Activated naive CD4-positive, alpha-beta T cell (primary cell): ENCODE data around the gene RNF2.

Experiments used
- DNase-seq, 4 experiments: peaks; one replicate each; lab custom pipeline; 2025; lab: John Stamatoyannopoulos, UW

RNF2 gene

DNA sequence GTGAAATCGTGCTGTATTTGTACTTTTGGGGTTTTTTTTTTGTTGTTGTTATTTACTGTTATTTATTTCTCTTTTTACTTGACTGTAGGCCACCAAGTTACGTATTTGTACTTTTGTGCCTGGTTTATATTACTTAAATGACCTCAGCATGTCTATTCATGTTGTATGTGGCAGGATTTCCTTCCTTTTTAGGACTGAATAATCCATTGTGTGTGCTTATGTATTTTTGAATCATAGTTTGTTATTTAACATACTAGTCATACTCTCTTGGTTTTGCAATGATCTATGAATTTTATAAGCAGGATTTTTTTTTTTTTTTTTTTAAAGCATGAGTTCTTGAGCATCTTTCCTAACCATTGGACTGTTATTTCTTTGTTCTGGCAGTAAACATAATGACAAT lies 51.2 kb downstream of the RNF2 start:
- no peak for DNase-seq

DNA sequence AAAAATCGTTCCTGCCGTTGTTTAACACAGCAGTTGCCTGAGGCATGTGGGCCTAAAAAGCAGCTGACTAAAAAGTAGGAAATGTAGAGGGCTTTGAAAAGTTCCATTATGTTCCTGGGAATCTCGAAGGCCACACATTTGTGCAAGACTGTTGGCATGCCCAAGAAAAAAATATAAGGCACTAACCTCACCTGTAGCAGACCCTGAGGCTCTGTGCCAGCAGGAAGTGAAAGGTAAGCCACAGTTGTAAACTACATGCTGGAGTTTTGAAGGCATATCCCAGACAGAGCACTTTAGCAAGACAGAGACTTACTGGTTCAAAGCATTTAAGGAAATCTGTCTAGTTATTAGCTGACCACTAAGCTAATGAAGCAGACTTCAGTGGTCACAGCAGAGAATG lies 58.7 kb downstream of the RNF2 start:
- no peak for DNase-seq

DNA sequence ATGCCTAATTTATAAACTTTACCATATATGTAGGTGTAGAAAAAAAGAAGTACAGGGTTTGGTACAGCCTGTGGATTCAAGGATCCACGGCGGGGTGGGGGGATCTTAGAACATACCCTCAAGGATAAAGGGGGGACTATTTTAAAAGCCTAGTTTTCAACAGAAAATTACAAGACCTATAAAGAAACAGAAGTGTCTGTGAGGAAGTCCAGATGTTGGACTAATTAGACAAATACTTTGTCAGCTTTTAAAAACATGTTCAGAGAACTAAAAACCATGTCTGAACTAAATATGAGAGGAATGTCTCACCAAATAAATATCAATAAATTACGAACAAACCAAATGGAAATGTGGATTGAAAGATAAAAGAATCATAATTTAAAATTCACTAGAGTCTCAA lies 59.8 kb downstream of the RNF2 start:
- no peak for DNase-seq

DNA sequence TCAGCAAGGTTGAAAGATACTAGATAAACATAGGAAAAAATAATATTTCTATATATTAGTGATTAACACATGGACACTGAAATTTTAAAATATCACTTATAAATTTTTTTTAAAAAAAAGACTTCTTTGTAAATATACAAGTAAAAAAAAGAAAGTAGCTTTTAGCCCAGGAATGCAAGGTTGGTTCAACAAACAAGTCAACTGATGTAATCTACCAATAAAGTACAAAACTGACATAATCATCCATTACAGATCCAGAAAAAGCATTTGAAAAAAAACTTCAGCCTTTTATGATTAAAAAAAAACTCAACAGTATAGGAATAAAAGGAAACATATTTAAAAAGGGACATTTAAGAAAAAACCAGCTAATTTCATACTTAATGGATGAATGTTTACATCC lies 63.0 kb downstream of the RNF2 start:
- no peak for DNase-seq

DNA sequence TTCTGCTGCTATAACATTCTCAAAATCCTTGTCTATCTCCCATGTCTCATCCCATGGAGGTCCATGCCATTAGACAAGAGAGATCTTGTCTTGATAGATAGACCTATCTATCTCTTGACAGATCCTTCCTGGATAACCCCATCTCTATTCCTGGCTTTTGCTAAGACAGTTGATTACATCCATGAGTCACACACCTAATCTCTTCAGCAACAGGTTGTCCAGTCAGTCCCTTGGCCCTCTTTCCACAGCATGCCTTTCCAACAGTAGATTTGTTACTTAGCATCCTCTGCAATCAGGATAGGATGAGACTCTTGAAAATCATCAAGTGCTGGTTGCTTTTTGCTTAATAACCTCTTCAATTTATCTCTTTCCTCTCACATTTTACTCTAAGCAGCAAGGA lies 64.8 kb downstream of the RNF2 start:
- no peak for DNase-seq

DNA sequence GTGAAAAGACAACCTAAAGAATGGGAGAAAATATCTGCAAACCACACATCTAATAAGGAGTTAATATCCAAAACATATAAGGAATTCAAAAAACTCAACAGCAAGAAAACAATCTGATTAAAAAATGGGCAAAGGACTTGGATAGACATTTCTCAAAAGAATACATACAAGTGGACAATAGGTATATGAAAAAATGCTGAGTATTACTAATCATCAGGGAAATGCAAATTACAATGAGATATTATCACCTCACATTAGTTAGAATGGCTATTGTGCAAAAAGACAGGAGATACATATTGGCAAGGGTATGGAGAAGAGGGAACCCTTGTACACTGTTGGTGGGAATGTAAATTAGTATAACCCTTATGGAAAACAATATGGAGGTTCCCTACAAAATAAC lies 66.5 kb downstream of the RNF2 start:
- no peak for DNase-seq

DNA sequence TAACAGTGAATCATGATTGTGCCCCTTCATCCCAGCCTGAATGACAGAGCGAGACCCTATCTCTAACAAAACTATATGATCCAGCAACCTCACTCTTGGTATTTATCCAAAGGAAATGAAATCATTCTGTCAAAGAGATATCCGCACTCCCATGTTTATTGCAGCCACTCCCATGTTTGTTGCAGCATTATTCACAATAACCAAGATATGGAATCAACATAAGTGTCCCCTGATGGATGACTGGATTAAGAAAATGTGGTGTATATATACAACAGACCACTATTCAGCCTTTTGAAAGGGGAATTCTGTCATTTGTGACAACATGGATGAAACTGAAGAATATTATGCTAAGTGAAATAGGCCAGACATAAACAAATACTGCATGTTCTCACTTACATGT lies 67.0 kb downstream of the RNF2 start:
- no peak for DNase-seq

DNA sequence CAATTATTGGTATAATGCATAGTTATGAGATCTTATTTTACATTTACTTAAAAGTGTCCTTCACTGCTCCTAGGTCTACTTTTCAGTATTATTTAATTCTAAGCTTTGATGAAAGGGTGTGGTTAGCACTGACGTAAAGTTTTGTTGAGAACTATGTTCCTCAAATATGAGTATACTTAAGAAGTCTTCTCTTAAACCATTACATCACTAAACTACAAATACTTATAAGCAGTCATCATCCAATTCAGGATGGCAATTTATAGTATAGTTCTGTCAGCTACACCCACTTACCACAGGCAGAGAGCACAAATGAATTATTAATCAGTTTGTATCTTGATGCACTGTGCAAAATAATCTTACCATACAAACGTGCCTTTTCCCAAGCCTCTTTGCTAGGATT lies 84.3 kb downstream of the RNF2 start:
- no peak for DNase-seq

DNA sequence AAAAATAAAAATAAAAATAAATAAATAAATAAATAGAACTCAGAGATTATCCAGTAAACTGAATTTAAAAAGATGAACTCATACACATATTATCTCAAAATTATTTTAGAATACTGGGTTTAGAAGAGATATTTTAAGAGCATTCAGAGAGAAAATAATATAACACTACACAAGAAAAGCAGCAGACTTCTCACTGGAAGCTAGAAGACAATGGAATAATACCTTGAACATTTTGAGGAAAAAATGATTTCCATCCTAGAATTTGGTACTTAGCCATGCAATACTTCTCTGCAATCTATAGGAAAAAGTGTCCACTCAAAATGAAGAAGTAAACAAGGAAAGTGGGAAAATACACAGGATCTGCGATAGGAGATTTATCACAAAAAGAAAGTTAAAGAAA lies 87.2 kb downstream of the RNF2 start:
- DNase-seq, result no peak

DNA sequence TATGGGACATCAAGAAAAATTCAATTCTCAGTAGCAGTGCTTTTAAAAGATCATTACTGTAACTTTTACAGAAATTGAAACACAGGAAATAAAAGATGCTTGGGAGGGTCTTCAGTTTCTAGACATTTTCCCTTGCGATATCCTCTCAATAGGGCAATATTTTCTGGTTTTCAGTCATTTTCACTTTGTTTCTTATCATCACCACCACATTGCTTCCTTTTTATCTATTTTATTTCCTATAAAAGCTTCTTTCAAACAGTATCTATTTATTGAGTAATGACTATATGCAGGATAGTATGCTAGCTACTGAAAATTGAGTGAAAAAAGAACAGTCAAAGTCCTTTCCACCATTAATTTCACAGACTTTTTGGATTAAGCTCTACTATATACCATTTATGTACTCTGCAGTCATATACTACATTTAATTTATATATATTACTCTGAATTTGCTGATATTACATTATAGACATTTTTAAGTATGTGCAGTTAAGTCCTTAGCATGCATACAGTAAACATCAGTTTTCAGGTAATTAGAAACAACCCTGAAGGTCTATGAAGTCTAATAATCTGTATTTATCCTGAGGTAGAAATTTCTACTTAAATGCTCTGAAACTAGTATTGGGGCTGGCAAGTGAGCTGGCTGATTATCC lies 92.7 kb downstream of the RNF2 start:
- no peak for DNase-seq

DNA sequence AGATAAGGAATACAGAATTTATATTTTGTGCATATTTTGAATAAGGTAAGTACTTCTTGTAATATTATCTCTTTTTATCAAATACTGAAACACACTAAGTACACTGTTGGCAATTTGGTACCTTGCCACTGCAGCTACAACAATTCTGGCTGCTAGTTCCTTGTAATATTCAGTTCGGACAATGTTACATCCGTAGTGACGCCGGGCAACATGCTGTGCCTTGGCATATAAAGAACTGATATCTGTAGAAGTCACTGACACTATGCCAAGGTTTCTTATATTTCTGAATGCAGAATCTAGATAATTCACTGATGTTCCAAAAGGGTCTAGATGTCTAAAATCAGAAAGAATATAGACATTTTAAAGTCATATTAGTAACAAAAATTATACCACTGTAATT lies 93.9 kb downstream of the RNF2 start:
- no peak for DNase-seq

DNA sequence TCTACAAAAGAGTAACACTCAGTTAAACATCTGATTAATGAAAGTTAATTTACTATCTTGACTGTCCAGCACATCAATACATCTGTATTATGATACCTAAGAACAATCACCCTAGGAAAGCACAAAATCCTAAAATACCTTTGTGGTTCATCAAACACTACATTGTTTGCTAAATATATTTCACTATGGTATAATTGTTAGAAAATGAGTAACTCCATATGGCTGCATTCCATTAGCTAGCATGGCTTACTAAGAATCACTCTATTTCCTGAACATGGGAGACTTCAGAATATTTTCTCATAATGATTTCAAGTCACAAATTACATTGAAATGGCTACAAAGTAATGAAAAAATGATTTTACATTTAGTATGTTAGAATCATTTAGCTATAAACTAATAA lies 98.9 kb downstream of the RNF2 start:
- no peak for DNase-seq

DNA sequence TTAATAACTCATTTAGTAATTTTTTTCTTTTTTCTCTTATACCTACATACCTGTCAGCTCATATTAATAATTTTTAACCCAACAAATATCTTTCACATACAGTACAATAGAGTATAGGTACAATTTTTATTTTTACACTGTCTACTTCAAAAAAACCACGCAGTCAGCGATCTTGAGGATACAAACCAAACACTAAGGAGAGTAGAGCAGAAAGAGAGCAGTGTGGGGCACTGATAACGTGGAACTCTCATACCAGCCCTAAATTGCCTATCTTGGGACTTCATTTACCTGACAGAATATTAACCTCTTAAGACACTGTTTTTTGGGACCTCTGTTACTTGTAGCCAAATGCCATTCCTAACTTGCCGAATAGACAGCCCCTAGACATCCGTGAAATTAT lies 105.9 kb downstream of the RNF2 start:
- no peak for DNase-seq
